GM21526 (cell line): ENCODE data around the gene CUEDC1.
"Not testable (repeated sequence)": the region's sequence is repeated elsewhere in the genome, so short reads cannot be mapped to it uniquely, and the experiment has no call there.

Source experiments
- ATAC-seq: cut with Tn5 transposase; IDR thresholded peaks from one replicate; pipeline ENCODE4 v1.9.1; 2021; ENCODE audit warnings: moderate library complexity; ENCODE audit not compliant: unreplicated experiment, low FRiP score

CUEDC1 gene

DNA sequence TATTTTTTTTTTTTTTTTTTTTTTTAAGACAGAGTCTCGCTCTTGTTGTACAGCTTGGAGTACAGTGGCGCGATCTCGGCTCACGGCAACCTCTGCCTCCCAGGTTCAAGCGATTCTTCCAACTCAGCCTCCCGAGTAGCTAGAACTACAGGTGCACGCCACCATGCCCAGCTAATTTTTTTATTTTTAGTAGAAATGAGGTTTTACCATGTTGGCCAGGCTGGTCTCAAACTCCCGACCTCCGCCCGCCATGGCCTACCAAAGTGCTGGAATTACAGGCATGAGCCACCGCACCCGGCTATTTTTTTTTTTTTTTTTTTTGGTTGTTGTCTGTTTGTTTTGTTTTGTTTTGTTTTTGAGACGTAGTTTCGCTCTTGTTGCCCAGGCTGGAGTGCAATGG, 3.2 kb upstream of the CUEDC1 start:
- ATAC-seq = not testable (repeated sequence)

DNA sequence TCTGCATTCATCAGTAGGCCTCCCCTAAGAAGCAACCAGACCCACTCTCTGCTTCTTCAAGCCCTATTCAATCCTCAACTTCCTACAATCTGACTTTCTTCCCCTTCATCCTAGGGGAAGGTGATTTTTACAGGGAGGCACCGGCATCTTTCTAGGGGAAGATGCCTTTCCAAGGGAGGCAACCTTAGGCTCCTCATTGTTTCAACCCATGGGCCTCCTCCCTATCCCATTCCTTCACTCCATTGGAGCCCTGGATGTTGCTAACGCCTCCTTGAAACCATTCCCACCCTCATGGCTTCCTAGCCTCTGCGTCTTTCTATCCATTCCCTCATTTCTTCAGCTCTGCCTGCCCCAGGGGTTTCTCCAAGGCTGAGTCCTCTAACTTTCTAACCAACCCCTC, 2.7 kb upstream of the CUEDC1 start:
- ATAC-seq = no peak

DNA sequence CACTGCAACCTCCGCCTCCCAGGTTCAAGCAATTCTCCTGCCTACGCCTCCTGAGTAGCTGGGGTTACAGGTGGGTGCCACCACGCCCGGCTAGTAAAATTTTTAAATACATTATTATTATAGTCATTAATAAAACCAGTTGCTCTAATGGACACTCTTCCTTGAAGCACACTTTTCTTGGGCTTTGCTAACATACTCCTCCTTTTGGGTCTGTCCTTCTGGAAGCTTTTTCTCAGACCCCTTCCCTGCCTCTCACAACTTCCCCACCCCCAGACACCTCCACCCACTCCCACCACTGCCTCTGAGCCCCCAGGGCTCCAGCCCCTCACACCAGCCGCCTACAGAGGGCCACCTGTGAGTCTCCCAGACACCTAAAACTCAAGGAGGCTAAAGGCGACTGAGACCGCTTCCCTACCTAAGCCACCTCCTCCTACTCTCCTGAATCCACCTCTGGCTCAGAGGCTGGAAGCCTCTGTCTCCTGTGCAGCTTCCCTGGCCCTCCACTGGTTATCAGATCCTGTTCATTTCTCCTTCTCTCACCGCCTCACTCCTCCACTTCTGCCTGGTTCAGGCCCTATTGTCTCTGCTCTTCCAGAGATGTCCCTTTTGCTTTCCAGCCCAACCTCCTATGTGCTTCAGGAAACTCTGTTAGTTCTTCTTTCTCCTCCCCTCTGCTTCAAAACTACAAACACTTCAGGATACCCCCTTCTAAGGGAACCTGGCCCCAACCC, 2.1 kb upstream of the CUEDC1 start:
- no peak for ATAC-seq

DNA sequence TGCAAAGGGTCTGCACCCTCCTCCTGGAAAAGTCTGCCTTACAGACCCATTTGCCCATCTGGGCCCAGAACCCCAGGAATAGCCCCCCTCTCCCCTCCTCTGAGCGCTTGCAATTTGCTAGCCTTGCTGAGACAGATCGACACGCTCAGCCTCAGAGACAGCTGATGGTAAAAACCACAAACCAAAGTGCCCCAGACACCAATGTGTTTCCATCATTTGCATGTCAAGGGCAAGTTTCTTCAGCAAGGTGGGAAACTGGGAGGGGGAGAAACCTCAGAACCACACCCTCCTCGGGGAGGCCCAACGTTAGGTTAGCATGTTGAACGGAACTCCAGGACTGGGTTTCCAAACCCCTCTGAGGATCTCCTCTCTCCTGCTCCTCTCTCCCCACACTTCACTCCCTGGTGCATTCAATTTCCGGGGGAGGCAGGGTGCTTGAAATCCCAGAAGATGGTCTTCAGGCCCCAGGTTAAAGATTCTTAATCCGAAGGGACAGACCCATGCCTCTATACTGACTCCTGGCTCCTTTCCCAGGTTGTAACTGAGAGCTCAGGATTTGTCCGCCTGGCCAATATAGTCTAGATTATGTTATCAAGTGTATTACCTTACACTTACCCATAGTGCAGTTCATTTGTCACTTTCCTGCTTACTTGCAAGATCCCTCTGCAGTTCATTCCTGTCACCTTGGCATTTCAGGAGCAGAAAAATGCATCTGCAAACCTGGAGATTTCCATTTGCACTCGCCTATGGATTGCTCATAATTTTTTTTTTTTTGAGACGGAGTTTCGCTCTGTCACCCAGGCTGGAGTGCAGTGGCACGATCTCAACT, 1.3 kb upstream of the CUEDC1 start:
- no peak for ATAC-seq

DNA sequence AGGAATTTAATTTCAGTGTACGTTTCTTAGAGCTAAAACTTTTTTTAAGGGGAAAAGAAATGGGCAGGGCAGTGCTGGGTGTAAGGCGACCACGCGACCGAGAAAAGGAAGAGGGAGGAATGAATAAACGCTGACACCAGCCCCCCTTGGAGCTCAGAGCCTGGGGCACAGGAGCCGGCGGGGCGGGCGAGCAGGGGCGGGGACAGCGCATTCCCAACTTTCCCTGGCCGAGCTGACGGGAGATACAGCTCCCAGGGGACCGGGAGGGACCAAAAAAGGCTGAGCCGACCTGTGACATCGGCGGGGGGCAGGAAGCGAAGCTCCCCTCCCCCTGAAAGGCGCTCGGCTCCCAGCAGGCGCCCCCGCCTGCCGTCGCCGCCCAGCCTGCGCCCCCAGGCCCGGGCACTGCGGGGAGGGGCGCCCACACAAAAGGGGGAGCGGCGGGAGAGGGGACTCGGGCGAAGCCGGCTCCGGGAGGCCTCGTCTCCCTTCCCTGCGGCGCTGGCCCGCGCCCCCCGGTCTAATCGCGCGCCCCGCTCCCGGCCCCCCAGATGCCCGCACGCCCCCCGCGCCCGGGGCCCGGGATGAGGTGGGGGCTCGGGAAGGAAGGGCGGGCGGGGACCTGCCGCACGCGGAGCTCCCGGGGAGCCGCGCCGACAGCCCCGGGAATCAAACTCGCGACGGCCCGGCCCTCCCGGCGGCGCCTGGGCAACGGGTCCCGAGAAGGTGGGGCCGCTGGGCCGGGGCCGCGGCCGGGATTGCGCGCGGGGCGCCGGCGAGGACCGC, 622 bp downstream of the CUEDC1 start:
- ATAC-seq = no peak

DNA sequence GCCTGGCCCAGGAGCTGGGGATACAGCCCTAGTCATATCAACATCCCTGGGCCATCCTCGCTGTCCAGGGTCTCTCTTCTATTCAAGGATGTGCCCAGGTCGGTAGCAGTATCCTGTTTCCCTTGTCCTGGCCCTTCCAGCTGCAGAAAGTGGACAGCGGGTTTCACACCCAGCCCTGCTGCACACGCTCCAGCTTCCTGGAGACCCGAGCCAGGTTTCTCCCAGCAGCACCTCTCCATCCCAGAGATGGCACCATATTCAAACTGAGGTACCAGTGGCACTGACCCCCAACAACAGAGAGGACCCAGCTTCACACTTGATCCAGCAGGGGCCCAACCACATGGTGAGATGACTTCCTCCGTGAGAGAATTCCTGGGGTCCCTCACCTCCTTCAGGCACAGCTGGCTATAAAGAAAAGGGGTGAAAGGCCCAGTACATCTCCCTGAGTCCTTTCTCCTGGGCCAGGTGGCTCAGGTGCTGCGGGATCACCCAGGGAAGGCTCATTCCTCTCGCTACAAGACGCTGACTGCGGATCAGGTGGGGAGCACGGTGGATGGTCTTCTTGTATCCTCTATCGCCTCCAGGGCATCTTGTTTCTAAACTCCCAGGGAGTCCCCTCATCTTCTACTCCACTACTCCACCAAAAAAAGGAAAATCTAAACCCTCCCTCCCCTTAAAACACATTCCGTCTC, 1.4 kb downstream of the CUEDC1 start:
- ATAC-seq = no peak

DNA sequence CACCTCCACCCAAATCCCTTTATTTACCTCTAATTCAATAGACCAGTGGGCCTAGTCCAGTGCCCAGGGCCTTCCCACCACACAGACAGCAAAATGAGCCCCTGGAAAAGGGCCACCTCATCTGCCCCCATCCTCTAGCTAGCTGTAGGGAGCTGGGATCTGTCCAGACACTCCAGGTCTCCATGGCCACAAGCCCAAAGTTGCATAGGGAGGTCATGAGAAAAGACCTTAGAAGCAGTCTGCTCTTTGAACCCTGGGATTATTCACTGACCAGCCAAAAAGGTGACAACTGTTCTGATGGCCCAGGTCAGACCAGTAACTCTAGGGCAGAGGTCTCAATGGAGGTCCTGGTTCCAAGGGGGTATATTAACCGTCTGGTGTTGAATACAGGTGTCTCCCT, 2.0 kb downstream of the CUEDC1 start:
- ATAC-seq = no peak

DNA sequence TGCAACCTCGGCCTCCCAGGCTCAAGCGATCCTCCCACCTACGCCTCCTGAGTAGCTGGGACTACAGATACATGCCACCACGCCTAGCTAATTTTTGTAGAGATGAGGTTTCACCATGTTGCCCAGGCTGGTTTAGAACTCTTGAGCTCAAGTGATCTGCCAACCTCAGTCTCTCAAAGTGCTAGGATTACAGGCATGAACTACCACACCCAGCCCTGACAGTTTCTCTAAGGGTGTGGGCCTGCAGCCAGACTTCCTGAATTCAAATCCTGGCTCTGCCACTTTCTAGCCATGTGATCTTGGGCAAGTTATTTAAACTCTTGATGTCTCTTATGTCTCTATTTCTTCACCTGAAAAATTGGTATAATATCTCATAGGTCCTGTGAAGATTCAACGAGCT, 5.6 kb downstream of the CUEDC1 start:
- ATAC-seq = no peak

DNA sequence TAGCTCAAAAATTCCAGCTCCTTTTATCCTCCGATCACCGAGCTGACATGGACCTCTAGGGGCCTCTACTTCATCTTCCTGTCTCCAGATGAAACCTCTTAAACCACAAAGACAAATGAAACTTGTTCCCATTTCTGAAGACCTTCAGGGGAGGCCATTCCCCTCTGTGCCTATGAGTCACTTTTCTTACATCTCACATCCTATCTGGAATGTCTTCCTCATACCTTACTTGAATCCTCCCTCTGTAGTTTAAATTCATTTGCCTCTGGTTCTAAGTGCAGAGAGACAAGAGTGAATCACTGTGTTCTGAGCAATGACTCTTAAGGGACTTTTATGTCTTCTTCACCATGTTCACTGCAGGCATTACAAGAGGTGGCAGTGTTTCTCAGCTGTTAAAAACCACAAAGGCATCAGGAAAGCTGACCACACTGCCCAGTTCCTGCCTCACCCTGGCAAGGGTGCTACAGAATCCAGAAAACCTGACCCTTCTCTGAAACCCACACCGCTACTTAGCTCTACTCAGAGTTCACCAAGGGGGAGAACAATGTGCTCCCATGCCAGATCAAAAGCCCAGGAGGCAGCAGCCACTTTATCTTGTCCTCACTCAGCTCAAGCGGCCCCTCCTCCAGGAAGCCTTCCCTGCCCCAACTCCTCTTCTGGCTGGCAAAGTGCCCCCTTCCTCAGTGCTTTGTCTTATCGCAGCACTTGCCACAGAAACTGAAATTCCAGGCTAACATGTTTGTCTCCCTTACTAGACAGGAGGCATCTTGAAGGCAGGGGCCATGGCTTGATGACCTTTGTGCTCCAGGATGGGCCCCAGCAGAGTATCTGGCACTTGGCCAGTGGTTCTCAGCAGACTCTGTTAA, 6.4 kb downstream of the CUEDC1 start:
- ATAC-seq = no peak

DNA sequence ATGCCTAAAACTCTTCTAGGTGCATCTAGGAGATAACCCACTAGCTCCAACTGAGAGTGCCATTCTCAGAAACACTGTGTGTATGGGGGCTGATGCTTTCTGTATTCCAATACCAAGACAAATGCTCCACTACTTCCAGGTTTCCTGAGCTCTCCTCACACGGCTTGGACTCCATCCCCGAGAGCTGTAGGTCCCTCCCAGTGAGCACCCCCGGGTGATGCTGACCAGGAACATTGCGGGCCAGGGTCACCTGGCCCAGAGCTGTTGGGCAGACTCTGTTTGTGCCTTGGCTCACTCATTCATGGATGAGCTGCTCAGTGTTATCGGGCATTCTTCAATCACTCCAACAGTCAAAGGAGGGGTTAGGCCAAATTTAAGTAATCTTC, 7.0 kb downstream of the CUEDC1 start:
- ATAC-seq = no peak

DNA sequence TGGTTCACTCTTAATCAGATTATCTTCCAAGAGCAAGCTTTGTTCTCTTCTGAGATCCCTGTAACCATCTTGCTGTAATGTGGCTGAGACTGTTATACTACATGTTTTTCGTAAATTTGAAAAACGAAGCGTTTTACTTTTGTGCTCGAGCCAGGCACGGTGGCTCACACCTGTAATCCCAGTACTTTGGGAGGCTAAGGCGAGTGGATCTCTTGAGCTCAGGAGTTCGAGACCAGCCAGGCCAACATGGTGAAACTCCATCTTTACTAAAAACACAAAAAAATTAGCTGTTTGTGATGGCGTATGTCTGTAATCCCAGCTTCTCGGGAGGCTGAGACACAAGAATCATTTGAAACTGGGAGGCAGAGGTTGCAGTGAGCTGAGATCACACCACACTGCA, 7.8 kb downstream of the CUEDC1 start:
- ATAC-seq = no peak

DNA sequence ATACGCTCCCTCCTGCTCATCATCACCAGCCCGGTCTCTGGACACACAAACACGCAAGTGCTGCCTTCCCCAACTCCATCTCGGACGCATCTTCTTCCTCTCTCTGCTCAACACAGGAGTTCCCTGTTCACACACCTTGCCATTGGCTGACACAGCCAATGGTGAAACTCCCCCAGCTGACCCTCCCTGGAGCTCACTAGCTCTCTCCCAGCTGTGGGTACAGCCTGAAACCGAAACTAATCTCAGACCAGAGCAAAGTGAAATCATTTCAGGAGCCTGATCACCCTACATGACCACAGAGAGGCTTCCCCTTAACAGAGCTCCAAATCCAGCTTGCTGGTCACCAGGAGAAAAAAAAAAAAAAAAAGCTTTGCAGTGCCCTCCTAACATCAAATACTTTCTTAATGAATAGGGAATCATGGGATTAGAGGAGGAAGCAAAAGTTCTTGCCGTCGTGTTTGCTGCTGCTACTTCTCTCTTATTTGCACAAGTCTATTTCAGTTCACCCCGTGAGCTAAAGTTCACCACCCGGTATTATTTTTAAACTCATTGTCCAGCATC, 8.3 kb downstream of the CUEDC1 start:
- ATAC-seq = peak; percentile 74

DNA sequence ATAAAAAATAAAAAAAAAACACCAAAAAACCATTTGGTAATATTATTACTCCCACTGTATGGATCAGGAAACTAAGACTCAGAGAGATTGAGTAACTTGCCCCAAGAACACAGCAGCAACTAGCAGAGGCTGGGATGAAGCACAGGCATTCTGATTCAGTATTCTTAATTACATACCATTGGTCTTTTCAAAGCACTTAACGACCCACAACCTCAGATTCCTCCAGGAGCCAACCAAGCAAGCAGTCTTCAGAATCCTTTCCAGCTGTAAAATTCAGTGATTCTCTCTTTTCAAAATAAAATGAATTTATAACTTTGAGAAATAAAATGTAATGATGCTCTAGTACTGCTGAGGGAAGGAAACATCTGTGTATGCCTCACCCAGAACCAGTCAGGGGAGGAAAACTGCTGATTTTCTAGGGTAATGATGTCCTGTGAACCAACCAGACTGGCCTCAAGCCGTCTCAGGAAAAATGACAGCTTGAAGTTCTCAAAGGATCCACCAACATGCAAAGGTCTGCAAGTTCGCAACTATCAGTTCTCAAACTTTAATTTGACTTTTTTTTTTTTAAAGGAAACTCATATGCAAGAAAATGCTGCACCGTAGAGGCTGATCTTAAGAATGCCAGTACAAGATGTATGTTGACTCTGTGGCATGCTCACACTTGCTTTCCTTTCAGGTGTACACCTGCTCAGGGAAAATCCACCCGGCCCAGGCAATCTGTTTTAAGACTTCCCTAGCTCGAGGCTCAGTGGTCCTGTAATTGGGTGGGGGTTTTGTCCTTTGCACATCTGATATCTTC, 9.0 kb downstream of the CUEDC1 start:
- ATAC-seq = no peak

DNA sequence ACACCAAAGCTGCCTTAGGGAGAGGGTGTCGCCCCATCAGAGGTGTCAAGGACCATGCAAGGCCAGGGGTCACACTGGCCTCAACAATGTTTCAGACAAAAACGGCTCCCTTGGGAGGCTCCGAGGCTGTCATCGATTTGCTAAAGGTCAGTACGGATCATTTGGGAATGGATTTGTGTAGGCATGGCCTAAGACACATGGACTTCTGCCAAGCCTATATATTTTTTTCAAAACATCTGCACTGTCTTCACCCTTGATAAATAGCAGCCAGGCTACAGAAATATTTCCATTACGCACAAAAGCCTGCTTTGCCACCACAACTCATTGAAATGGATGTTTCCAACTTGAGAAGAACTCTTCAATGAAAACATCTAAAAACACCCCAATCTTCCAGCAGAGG, 10.3 kb downstream of the CUEDC1 start:
- ATAC-seq = no peak

DNA sequence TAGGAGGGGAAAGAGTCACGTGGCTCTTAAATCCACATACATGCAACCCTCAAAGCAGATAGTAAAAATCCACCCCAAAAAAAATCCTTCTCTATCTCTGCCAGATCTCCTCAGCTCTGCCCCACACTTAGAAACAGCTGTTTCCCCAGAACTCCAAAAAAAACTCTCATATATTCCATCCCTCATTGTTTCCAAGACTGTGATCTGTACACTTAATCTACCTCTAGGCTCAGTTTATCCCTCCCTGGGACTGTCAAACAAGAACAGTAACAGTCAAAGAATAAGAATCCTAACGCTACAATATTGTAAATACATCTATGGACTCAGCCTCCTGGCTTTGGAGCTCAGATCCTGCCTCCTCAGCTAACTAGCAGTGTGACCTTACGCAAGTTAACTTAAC, 11.6 kb downstream of the CUEDC1 start:
- no peak for ATAC-seq

DNA sequence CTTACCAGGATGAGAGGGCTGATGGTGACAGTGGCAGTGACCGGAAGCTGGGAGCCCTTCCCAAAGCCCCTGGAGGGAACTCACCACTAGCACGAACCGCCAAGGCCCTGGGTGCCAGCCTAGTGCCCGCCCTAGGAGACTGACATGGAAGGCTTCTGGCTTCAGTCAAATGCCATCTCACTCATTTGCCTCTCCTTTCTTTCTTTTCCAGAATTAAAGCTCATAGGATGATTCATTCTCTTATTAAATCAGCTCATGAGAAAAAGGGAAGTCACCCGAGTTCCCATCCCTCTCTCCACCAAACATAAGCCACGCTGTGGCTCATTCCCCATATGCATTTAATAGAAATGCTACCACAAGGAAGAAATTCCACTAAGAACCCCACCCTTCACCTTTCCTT, 12.1 kb downstream of the CUEDC1 start:
- ATAC-seq = no peak

DNA sequence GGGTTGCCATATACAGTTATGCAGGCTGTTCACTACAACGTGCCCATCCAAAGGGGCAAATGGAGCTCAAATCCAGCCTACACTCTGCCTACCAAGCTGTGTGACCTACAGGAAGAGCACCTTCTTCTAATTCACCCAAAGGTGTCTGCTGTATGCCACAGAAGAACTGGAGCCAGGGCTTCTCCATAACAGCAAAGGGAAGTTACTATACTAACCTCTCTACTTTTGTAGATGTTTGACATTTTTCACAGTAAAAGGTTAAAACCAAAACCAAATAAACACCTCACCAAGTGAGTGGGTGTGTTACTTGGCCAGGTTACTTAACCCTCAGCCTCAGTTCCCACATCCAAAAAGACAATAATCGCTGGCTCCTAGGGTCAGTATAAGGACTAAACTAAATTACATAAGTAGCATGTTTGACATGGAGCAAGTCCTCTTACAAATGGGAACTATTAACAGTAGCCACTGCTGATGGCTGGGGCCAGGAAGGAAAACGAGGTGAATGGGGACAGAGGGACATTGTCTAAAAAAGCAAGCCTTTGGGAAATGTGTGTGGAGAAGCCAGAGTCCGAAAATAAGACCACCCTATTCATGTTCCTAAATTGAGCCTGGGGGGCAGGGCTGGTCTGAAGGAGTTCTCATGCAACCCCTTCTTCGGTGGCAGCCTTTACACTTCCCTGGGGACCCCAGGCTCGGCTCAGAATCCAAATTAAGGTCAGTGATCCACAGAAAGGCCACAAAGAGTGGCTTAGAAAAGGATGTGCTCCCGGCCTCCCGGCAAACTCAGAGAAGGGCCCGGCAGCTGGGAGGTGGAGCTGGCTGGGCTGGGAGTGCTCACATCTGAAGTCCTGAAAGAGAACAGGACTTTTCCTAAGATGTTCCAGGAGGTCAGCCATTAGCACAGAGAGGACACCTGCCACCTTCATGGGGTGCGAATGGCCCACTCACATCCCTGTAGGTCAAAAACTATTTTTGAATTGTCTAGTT, 13.5 kb downstream of the CUEDC1 start:
- ATAC-seq = no peak
